Muscle layer of colon (tissue), 2 donors: ENCODE measurements around the gene RNF32.

Source experiments
- H3K27ac ChIP-seq: one replicate; pipeline ENCODE4 v1.7.0; 2013; ENCODE audit warnings: low read depth, mild to moderate bottlenecking, low read length, moderate library complexity
- H3K27me3 ChIP-seq, 2 donors: one replicate each; pipeline ENCODE4 v1.7.0; 2013; ENCODE audit warnings: low read length in 2 of 2, mild to moderate bottlenecking in 2 of 2; ENCODE audit not compliant: insufficient read depth in 2 of 2, control insufficient read depth in 1 of 2
- H3K36me3 ChIP-seq: one replicate; pipeline ENCODE4 v1.7.0; 2013; ENCODE audit warnings: mild to moderate bottlenecking, low read length; ENCODE audit not compliant: insufficient read depth
- H3K4me1 ChIP-seq: one replicate; pipeline ENCODE4 v1.7.0; 2013; ENCODE audit warnings: mild to moderate bottlenecking, low read length; ENCODE audit not compliant: insufficient read depth
- H3K4me3 ChIP-seq, 2 donors: one replicate each; pipeline ENCODE4 v1.7.0; 2013; ENCODE audit warnings: low read length in 2 of 2, low read depth in 1 of 2, mild to moderate bottlenecking in 1 of 2, moderate library complexity in 1 of 2
- H3K9ac ChIP-seq: one replicate; pipeline ENCODE4 v1.7.0; 2013; ENCODE audit warnings: low read length
- H3K9me3 ChIP-seq: one replicate; pipeline ENCODE4 v1.7.0; 2013; ENCODE audit warnings: mild to moderate bottlenecking, low read length
- donor health status: abdominal sarcoma.
- donor health status: Adenocarcinoma of cecum.

Gene RNF32

DNA sequence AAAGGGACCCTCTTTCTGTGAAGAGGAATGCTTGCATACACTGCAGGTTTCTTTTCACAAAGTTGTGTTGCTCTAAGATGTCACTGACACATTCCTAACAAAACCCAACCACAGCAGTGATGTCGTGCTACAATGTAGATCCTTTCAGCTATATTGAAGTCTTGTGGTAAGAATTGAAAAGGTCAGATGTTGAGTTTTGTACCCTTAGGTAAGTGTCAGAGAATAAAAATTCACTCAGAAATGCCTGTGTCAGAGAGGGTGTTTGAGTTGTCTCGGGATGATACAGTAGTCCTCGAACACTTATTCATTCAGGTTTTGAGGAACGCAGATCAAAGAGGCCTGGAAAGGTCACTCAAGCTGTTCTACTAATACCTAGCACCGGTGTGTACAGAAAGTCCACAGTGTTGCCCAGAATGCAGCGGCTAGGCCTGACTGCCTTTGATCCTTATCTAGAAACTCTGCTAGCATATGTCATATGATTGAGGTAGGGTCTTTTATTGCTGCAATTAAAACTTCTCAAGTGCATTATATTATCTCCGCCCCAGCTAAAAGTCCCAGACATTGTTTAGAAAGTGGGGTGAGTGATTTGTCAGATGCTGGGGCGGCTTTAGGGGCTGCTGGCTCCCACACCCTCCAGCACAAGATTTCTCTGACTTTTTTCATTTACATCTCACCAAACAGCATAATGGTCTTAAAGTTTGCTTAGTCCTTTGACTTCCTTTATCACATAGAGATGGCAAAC, 26.0 kb downstream of the RNF32 start:
- no peaks in the 10 kb centered on the region for H3K9me3 ChIP-seq
- no peak overlapping the region for H3K27ac ChIP-seq
- no peak overlapping the region for H3K4me3 ChIP-seq
- no peaks in the 10 kb centered on the region for H3K4me1 ChIP-seq
- no peak overlapping the region for H3K9ac ChIP-seq
- no peaks in the 10 kb centered on the region for H3K36me3 ChIP-seq
- H3K27me3 ChIP-seq = no peaks in the 10 kb centered on the region

DNA sequence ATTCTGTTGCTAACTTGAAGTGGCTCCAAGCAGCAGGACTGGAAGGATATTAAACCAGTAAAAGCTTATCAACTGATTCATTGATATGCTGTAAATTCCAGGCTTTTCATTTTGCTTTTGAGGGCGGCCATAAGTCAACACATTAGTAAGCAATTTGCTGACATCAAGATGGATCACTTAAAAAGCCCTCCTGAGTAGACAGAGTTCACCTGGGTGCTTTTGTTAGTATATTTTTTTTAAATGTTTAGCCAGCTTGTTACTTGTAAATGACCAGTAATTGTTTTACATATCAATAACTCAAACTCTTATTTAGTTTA, 26.5 kb downstream of the RNF32 start:
- no peaks in the 10 kb centered on the region for H3K4me1 ChIP-seq
- no peaks in the 10 kb centered on the region for H3K36me3 ChIP-seq
- no peaks in the 10 kb centered on the region for H3K9me3 ChIP-seq
- H3K4me3 ChIP-seq = no peak overlapping the region
- H3K27ac ChIP-seq = no peak overlapping the region
- no peak overlapping the region for H3K9ac ChIP-seq
- no peaks in the 10 kb centered on the region for H3K27me3 ChIP-seq

DNA sequence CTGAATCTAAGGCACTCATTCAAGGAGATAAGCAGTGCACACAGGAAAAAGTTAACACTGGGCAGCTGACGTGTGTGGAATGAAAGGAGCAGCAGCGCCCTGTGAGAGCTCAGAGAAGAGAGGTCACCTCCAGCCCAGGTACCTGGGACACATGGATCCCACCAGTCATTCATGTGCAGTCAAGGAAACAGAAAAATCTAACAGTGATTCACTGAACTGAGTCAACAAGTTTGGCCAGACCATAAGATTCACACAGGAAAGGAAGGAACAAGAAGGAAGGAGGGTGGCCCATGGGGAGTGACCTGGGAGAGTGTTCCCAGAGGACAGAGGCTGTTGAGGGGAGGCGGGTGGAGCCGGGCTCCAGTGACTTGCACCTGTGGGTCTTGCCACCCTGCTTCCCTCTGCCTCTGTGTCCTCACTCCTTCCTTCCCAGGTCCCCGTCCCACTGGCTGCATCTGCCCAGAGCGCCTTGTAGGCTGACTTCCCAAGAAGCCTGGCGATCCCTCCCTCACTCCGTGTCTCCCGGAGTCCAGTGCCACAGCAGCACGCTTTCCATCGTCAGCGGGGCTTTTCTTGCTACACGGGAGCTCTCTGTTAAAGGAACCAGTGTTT, 27.7 kb downstream of the RNF32 start:
- Histone ChIP-seq H3K36me3 (no peaks in the 10 kb centered on the region), H3K9me3 (no peaks in the 10 kb centered on the region), H3K4me3 (no peak overlapping the region), H3K27me3 (no peaks in the 10 kb centered on the region), H3K27ac (no peak overlapping the region), H3K9ac (no peak overlapping the region), H3K4me1 (no peaks in the 10 kb centered on the region)

- Histone ChIP-seq H3K27me3 (no peaks in the 10 kb centered on the region), H3K9ac (no peak overlapping the region), H3K9me3 (no peaks in the 10 kb centered on the region)
These were observed 28.7 kb downstream of the RNF32 start for GRCh38 chr7:156669035-156669828.

DNA sequence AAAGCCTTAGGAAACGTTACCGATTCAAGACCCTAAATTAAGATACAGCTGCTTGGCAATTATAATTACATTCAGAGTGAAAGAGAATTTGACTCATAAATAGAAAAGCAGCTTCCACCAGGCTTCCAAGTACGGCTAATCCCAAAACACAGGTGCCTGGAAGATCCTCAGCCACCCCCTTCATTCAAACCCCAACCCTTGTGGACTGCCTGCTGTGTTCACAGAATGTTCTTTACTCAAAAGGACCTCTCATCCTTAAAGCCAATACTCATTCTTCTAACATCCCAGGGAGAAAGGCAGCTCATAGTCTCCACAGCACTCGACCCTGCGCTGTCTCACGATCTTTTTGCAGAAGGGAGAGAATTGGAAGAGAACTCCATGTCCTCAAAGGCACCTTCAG, 32.9 kb downstream of the RNF32 start:
- H3K9me3 ChIP-seq = no peaks in the 10 kb centered on the region
- no peak overlapping the region for H3K9ac ChIP-seq
- no peaks in the 10 kb centered on the region for H3K4me1 ChIP-seq
- H3K4me3 ChIP-seq = no peak overlapping the region
- no peaks in the 10 kb centered on the region for H3K36me3 ChIP-seq
- no peaks in the 10 kb centered on the region for H3K27me3 ChIP-seq
- H3K27ac ChIP-seq = no peak overlapping the region

More at GRCh38 chr7:156669035-156669828, 28.7 kb downstream of the RNF32 start:
- H3K27ac ChIP-seq = no peak overlapping the region
- no peaks in the 10 kb centered on the region for H3K36me3 ChIP-seq
- H3K4me3 ChIP-seq = no peak overlapping the region
- H3K4me1 ChIP-seq = no peaks in the 10 kb centered on the region

DNA sequence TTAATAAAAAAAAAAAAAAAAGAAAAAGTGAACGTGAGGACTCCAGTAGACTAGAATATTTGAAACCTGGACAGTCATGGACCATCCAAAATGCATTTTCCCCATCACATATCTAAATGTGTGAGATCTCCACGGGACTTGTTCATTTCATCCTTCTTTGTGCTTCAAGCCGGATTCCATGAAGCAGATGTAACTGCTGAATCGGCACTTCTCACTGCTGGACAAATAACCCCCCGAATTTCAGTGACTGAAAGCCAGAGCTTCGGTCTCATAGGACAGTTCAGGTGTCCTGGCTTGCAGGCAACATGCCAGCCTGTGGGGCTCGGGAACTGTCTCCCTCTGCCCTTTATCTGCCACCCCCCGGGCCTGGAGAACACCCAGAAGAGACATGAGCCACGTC, 33.3 kb downstream of the RNF32 start:
- Histone ChIP-seq H3K27me3 (no peaks in the 10 kb centered on the region), H3K27ac (no peak overlapping the region), H3K9ac (no peak overlapping the region), H3K4me1 (no peaks in the 10 kb centered on the region), H3K4me3 (no peak overlapping the region), H3K9me3 (no peaks in the 10 kb centered on the region), H3K36me3 (peaks cover 4% of the 10 kb centered on the region)

DNA sequence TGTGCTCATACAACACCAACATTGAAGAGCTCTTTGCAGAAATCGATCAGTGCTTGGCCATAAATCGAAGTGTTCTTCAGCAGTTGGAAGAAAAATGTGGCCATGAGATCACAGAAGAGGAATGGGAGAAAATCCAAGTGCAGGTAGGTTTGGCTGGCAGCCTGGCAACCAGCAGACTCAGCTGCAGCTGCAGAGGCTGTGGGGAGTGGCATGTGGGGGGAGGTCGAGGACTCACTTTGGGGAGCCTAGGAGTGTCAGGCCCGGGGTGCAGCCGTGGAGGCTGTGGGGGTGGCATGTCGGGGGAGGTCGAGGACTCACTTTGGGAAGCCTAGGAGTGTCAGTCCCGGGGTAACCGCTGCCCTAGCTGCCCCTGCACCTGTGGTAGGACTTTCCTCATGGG, 35.1 kb downstream of the RNF32 start:
- H3K4me1 ChIP-seq = no peaks in the 10 kb centered on the region
- H3K9me3 ChIP-seq = no peaks in the 10 kb centered on the region
- H3K27ac ChIP-seq = no peak overlapping the region
- H3K36me3 ChIP-seq = peaks cover 7% of the 10 kb centered on the region
- no peak overlapping the region for H3K4me3 ChIP-seq
- no peaks in the 10 kb centered on the region for H3K27me3 ChIP-seq
- no peak overlapping the region for H3K9ac ChIP-seq

DNA sequence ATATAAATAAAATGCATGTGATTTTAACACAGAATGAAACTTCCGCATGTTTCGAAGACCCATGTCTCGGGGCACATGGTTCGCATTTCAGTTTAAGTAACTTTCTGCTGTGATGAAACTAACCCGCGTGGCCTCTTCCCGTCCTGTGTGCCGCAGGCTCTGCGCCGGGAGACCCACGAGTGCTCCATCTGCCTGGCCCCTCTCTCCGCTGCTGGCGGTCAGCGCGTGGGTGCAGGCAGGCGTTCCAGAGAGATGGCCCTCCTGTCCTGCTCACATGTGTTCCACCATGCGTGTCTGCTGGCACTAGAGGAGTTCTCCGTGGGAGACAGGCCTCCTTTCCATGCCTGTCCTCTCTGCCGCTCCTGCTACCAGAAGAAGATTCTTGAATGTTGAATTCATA, 35.7 kb downstream of the RNF32 start:
- Histone ChIP-seq H3K36me3 (peaks cover 7% of the 10 kb centered on the region), H3K9ac (no peak overlapping the region), H3K27ac (no peak overlapping the region), H3K9me3 (no peaks in the 10 kb centered on the region), H3K27me3 (no peaks in the 10 kb centered on the region), H3K4me3 (no peak overlapping the region), H3K4me1 (no peaks in the 10 kb centered on the region)

- Histone ChIP-seq H3K4me3 (no peak overlapping the region), H3K9ac (no peak overlapping the region), H3K27me3 (no peaks in the 10 kb centered on the region), H3K4me1 (no peaks in the 10 kb centered on the region), H3K36me3 (peaks cover 7% of the 10 kb centered on the region), H3K27ac (no peak overlapping the region), H3K9me3 (no peaks in the 10 kb centered on the region)
These were observed 36.9 kb downstream of the RNF32 start for GRCh38 chr7:156677374-156678054.

DNA sequence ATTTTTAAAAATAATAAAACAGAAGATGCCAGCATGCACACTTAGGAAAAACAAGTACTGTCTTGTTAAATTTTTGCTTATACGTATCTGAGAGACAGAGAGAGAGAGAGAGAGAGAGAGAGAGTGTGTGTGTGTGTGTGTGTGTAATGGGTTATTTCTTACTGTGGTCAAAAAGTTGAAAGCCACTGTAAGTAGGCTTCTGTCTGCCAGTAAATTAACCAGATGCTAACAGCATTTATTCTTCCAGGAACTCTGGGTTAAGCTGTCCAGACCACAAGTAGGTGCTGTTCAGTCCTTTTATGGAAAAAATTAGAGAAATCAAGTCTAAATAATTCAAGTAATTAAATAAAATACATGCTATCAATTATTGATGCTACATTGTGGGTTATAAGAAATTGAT, 39.7 kb downstream of the RNF32 start:
- H3K9ac ChIP-seq = no peak overlapping the region
- H3K4me3 ChIP-seq = no peak overlapping the region
- no peaks in the 10 kb centered on the region for H3K4me1 ChIP-seq
- no peak overlapping the region for H3K27ac ChIP-seq
- H3K9me3 ChIP-seq = no peaks in the 10 kb centered on the region
- H3K36me3 ChIP-seq = peaks cover 7% of the 10 kb centered on the region
- H3K27me3 ChIP-seq = no peaks in the 10 kb centered on the region

GRCh38 chr7:156682928-156683327, 42.4 kb downstream of the RNF32 start:
- Histone ChIP-seq H3K4me3 (no peak overlapping the region), H3K9ac (no peak overlapping the region), H3K27me3 (no peaks in the 10 kb centered on the region), H3K4me1 (no peaks in the 10 kb centered on the region), H3K9me3 (no peaks in the 10 kb centered on the region), H3K27ac (no peak overlapping the region), H3K36me3 (peaks cover 7% of the 10 kb centered on the region)
